Activated CD4-positive, alpha-beta memory T cell treated with anti-CD3 and anti-CD28 coated beads, Interleukin-2, amount 10 ng/mL, durations not matched to agents 7 days and 5 days (primary cell): ENCODE measurements around the gene OLIG2. TPM values are rescaled to one million over a fixed set of nuclear protein-coding genes. Genes with fewer than 3 reads are reported as not detected.

ENCODE experiments used
- CTCF ChIA-PET: fragments of 350-600 bp; sonication (Branson Sonifier 250); formaldehyde crosslinking; loops from one replicate; lab custom pipeline; 2021; ENCODE audit warnings: antibody characterized with exemption, inconsistent platforms; lab: Charles Lee
- POLR2A ChIA-PET: fragments of 350-600 bp; sonication (Branson Sonifier 250); formaldehyde crosslinking; loops from one replicate; lab custom pipeline; 2021; ENCODE audit warnings: antibody characterized with exemption; lab: Charles Lee
- DNase-seq: peaks from one replicate; pipeline ENCODE4 v3.0.0-alpha.2; 2020
- H3K27ac Mint-ChIP-seq: one replicate; pipeline ENCODE4 v1.8.0; 2021; ENCODE audit warnings: mild to moderate bottlenecking, mixed read lengths
- H3K27me3 Mint-ChIP-seq: one replicate; pipeline ENCODE4 v1.8.0; 2021; ENCODE audit warnings: mixed read lengths
- H3K36me3 Mint-ChIP-seq: one replicate; pipeline ENCODE4 v1.8.0; 2021; ENCODE audit warnings: low read depth, mixed read lengths
- H3K4me1 Mint-ChIP-seq: one replicate; pipeline ENCODE4 v1.8.0; 2021; ENCODE audit warnings: mixed read lengths
- H3K4me3 Mint-ChIP-seq: one replicate; pipeline ENCODE4 v1.8.0; 2021; ENCODE audit warnings: mild to moderate bottlenecking, mixed read lengths
- H3K9me3 Mint-ChIP-seq: one replicate; pipeline ENCODE4 v1.8.0; 2021; ENCODE audit warnings: mixed read lengths
- total RNA-seq, 2 experiments: library from RNA; stranded (reverse); gene quantifications; one replicate each; pipeline ENCODE4 v1.2.3, GENCODE V29; 2021

Gene OLIG2
- total RNA-seq, 2 experiments from 2014 or later = not detected

DNA sequence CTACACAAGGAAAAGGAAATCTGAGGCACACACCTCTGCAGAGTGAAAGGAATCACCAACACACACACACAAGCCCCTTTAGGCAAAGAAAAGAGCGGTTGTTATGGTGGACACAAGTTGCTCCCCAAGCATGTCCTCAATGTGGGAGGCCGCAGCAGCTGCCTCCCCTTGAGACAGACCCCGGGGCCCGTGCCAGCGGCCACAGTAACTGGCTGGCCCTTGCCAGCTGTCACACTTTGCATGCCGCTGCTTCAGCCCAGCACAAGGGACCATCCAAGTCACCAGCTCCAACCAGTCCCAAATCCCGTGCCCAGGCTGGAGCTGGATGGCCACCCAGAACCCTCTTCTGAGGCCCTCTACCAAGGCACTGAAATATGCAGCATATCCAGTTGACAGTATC lies 41.3 kb downstream of the OLIG2 start:
- CTCF ChIA-PET = interaction anchor here (0.8 kb wide), 1 partner anchor 10 kb away, joined by 3 read pairs; no protein-coding TSS in a partner anchor
- Mint-ChIP-seq H3K4me1 (peaks cover 21% of the 10 kb centered on the region), H3K9me3 (no peaks in the 10 kb centered on the region), H3K36me3 (no peaks in the 10 kb centered on the region), H3K4me3 (no peak overlapping the region), H3K27me3 (peaks cover 68% of the 10 kb centered on the region), H3K27ac (no peak overlapping the region)
- DNase-seq = no peak
- POLR2A ChIA-PET = no interaction called here

DNA sequence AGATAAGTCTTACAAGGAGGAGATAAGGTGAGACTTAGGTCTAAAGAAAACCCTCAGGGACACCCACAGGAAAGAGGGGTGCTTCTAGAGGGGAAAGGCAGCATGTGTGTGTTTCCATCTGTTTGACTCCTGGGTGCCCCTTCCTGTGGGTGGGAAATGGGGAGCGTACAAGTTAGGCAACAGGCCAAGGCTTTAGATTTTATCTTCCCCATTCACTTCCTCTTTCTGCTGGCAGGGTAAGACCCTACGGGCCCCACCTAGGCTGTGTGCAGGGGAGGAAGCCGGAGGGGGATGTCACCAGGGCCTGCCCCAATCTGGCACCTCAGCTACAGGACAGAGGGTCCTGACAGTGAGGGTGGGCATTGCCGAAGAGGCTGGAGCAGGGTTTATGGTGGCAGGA lies 41.7 kb downstream of the OLIG2 start:
- peaks cover 71% of the 10 kb centered on the region for H3K27me3 Mint-ChIP-seq
- H3K4me3 Mint-ChIP-seq = no peak overlapping the region
- no peak overlapping the region for H3K27ac Mint-ChIP-seq
- ChIA-PET POLR2A (no interaction called here), CTCF (no interaction called here)
- H3K9me3 Mint-ChIP-seq = no peaks in the 10 kb centered on the region
- peaks cover 23% of the 10 kb centered on the region for H3K4me1 Mint-ChIP-seq
- H3K36me3 Mint-ChIP-seq = no peaks in the 10 kb centered on the region
- no peak for DNase-seq

- CTCF ChIA-PET = no interaction called here
- Mint-ChIP-seq H3K4me3 (no peak overlapping the region), H3K27ac (no peak overlapping the region), H3K36me3 (no peaks in the 10 kb centered on the region), H3K4me1 (peaks cover 23% of the 10 kb centered on the region), H3K9me3 (no peaks in the 10 kb centered on the region), H3K27me3 (peaks cover 81% of the 10 kb centered on the region)
- POLR2A ChIA-PET = no interaction called here
- no peak for DNase-seq
Observed at GRCh38 chr21:33069243-33069642, 43.5 kb downstream of the OLIG2 start.

DNA sequence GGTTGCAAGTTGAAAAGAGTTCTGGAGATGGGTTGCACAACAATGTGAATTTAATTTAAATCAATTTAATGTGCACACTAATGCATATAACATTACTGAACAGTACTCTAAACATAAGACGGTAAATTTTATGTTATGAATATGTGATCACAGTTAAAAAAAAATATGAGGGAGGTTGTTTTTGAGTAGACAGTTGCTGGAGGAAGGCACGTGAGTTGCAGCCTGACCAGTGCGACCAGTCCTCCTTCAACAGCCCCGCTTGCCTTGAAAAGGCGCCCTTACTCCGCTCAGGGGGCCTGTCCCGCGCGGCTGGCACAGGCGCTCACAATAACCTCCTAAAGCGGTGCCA lies 43.9 kb downstream of the OLIG2 start:
- Mint-ChIP-seq H3K27me3 (peaks cover 81% of the 10 kb centered on the region), H3K9me3 (no peaks in the 10 kb centered on the region), H3K36me3 (no peaks in the 10 kb centered on the region), H3K4me3 (no peak overlapping the region), H3K4me1 (peaks cover 21% of the 10 kb centered on the region), H3K27ac (no peak overlapping the region)
- no peak for DNase-seq
- POLR2A ChIA-PET = no interaction called here
- CTCF ChIA-PET = interaction anchor here (0.6 kb wide), 1 partner anchor 16 kb away, joined by 3 read pairs; no protein-coding TSS in a partner anchor

DNA sequence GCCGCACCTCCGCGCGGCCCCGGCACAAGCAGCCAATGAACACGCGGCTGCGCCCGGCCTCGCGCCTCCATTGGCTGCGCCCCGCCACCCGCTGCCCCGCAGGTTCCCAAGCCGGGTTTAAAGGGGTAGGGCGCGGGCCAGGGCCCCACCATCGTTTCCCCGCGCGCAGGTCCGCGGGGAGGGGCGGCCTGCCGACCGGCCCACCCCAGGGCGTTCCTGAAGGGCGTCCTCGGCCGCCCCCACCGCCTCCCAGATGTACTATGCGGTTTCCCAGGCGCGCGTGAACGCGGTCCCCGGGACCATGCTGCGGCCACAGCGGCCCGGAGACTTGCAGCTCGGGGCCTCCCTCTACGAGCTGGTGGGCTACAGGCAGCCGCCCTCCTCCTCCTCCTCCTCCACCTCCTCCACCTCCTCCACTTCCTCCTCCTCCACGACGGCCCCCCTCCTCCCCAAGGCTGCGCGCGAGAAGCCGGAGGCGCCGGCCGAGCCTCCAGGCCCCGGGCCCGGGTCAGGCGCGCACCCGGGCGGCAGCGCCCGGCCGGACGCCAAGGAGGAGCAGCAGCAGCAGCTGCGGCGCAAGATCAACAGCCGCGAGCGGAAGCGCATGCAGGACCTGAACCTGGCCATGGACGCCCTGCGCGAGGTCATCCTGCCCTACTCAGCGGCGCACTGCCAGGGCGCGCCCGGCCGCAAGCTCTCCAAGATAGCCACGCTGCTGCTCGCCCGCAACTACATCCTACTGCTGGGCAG lies 44.4 kb downstream of the OLIG2 start, which contains the start of gene OLIG1:
Gene OLIG1 (plus strand): TSS at position 148 of the 750 bp plus-strand sequence. CDS start 106 bp downstream, at position 254.
- peak within 1 kb of the TSS; percentile 62 for H3K4me3 Mint-ChIP-seq

DNA sequence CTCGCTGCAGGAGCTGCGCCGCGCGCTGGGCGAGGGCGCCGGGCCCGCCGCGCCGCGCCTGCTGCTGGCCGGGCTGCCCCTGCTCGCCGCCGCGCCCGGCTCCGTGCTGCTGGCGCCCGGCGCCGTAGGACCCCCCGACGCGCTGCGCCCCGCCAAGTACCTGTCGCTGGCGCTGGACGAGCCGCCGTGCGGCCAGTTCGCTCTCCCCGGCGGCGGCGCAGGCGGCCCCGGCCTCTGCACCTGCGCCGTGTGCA lies 44.9 kb downstream of the OLIG2 start:
- Mint-ChIP-seq H3K27ac (no peak overlapping the region), H3K9me3 (no peaks in the 10 kb centered on the region), H3K27me3 (peaks cover 78% of the 10 kb centered on the region), H3K4me3 (no peak overlapping the region), H3K36me3 (no peaks in the 10 kb centered on the region), H3K4me1 (peaks cover 21% of the 10 kb centered on the region)
- DNase-seq = no peak
- CTCF ChIA-PET = no interaction called here
- POLR2A ChIA-PET = no interaction called here

More for the DNA sequence above, 44.4 kb downstream of the OLIG2 start, which contains the start of gene OLIG1:
- ChIA-PET CTCF (interaction anchor here (0.6 kb wide), 1 partner anchor 16 kb away, joined by 3 read pairs; no protein-coding TSS in a partner anchor), POLR2A (no interaction called here)
- peak; percentile 26 for DNase-seq
- Mint-ChIP-seq H3K36me3 (no peaks in the 10 kb centered on the region), H3K9me3 (no peaks in the 10 kb centered on the region), H3K27me3 (peaks cover 81% of the 10 kb centered on the region), H3K27ac (no peak within 1 kb of the TSS), H3K4me1 (peaks cover 21% of the 10 kb centered on the region)

DNA sequence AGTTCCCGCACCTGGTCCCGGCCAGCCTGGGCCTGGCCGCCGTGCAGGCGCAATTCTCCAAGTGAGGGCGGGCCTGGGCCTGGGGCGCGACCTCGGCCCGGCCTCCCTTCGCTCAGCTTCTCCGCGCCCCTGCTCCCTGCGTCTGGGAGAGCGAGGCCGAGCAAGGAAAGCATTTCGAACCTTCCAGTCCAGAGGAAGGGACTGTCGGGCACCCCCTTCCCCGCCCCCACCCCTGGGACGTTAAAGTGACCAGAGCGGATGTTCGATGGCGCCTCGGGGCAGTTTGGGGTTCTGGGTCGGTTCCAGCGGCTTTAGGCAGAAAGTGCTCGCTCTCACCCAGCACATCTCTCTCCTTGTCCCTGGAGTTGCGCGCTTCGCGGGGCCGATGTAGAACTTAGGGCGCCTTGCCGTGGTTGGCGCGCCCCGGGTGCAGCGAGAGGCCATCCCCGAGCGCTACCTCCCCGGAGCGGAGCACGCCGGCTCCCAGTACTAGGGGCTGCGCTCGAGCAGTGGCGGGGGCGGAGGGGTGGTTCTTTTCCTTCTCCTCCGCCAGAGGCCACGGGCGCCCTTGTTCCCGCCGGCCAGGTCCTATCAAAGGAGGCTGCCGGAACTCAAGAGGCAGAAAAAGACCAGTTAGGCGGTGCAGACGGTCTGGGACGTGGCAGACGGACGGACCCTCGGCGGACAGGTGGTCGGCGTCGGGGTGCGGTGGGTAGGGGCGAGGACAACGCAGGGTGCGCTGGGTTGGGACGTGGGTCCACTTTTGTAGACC lies 45.4 kb downstream of the OLIG2 start:
- H3K36me3 Mint-ChIP-seq = no peaks in the 10 kb centered on the region
- no peak overlapping the region for H3K27ac Mint-ChIP-seq
- H3K27me3 Mint-ChIP-seq = peaks cover 76% of the 10 kb centered on the region
- H3K9me3 Mint-ChIP-seq = no peaks in the 10 kb centered on the region
- ChIA-PET POLR2A (interaction anchor here (1.1 kb wide), 1 partner anchor 8 kb away, joined by 3 read pairs; no protein-coding TSS in a partner anchor), CTCF (no interaction called here)
- peak overlapping the region; percentile 62 for H3K4me3 Mint-ChIP-seq
- peaks cover 21% of the 10 kb centered on the region for H3K4me1 Mint-ChIP-seq
- no peak for DNase-seq

DNA sequence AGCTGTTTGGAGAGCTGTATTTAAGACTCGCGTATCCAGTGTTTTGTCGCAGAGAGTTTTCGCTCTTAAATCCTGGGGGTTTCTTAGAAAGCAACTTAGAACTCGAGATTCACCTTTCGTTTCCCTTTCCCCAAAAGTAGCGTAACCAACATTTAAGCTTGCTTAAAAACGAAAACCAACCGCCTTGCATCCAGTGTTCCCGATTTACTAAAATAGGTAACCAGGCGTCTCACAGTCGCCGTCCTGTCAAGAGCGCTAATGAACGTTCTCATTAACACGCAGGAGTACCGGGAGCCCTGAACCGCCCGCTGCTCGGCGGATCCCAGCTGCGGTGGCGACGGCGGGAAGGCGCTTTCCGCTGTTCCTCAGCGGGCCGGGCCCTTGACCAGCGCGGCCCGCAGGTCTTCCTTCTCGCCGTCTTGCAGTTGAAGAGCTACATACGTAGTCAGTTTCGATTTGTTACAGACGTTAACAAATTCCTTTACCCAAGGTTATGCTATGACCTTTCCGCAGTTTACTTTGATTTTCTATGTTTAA lies 46.1 kb downstream of the OLIG2 start:
- CTCF ChIA-PET = interaction anchor here (0.7 kb wide), 1 partner anchor 56 kb away, joined by 3 read pairs; no protein-coding TSS in a partner anchor
- no peaks in the 10 kb centered on the region for H3K36me3 Mint-ChIP-seq
- no peak for DNase-seq
- peaks cover 21% of the 10 kb centered on the region for H3K4me1 Mint-ChIP-seq
- H3K9me3 Mint-ChIP-seq = no peaks in the 10 kb centered on the region
- no peak overlapping the region for H3K27ac Mint-ChIP-seq
- peak overlapping the region; percentile 62 for H3K4me3 Mint-ChIP-seq
- POLR2A ChIA-PET = interaction anchor here (1.1 kb wide), 1 partner anchor 8 kb away, joined by 3 read pairs; no protein-coding TSS in a partner anchor
- peaks cover 69% of the 10 kb centered on the region for H3K27me3 Mint-ChIP-seq

GRCh38 chr21:33073636-33074035 lies 47.9 kb downstream of the OLIG2 start:
- POLR2A ChIA-PET = no interaction called here
- no peak for DNase-seq
- CTCF ChIA-PET = no interaction called here
- H3K4me1 Mint-ChIP-seq = peaks cover 23% of the 10 kb centered on the region
- no peaks in the 10 kb centered on the region for H3K9me3 Mint-ChIP-seq
- H3K27ac Mint-ChIP-seq = no peak overlapping the region
- no peaks in the 10 kb centered on the region for H3K36me3 Mint-ChIP-seq
- H3K27me3 Mint-ChIP-seq = peaks cover 72% of the 10 kb centered on the region
- H3K4me3 Mint-ChIP-seq = no peak overlapping the region

DNA sequence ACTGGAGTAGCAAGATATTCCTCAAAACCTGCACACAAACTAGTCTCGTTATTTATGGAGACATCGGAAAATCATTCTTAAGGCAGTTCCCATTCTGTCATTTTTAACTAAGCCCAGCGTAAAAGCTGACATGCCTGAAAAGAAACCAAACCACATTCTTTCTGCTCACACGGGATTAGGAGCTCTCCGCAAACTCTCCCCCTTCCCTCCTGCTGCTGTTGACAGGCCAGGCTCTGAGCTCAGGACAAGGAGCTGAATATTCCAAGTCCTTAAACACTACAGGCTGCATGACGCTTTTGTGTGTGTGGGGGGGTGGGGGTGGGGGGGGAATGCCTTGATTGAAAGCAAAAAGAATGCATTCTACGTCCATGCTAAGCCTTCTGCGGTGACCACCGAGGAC lies 49.4 kb downstream of the OLIG2 start:
- no peaks in the 10 kb centered on the region for H3K9me3 Mint-ChIP-seq
- H3K36me3 Mint-ChIP-seq = no peaks in the 10 kb centered on the region
- no peak overlapping the region for H3K27ac Mint-ChIP-seq
- H3K4me1 Mint-ChIP-seq = peaks cover 22% of the 10 kb centered on the region
- no peak for DNase-seq
- no peak overlapping the region for H3K4me3 Mint-ChIP-seq
- ChIA-PET POLR2A (no interaction called here), CTCF (no interaction called here)
- H3K27me3 Mint-ChIP-seq = peaks cover 61% of the 10 kb centered on the region

- peaks cover 66% of the 10 kb centered on the region for H3K27me3 Mint-ChIP-seq
- DNase-seq = no peak
- no peak overlapping the region for H3K27ac Mint-ChIP-seq
- peaks cover 22% of the 10 kb centered on the region for H3K4me1 Mint-ChIP-seq
- POLR2A ChIA-PET = no interaction called here
- no peak overlapping the region for H3K4me3 Mint-ChIP-seq
- no peaks in the 10 kb centered on the region for H3K9me3 Mint-ChIP-seq
- CTCF ChIA-PET = interaction anchor here (1.5 kb wide), 1 partner anchor 9 kb away, joined by 3 read pairs; no protein-coding TSS in a partner anchor
- H3K36me3 Mint-ChIP-seq = no peaks in the 10 kb centered on the region
Observed at GRCh38 chr21:33075596-33076195, 50.0 kb downstream of the OLIG2 start.

DNA sequence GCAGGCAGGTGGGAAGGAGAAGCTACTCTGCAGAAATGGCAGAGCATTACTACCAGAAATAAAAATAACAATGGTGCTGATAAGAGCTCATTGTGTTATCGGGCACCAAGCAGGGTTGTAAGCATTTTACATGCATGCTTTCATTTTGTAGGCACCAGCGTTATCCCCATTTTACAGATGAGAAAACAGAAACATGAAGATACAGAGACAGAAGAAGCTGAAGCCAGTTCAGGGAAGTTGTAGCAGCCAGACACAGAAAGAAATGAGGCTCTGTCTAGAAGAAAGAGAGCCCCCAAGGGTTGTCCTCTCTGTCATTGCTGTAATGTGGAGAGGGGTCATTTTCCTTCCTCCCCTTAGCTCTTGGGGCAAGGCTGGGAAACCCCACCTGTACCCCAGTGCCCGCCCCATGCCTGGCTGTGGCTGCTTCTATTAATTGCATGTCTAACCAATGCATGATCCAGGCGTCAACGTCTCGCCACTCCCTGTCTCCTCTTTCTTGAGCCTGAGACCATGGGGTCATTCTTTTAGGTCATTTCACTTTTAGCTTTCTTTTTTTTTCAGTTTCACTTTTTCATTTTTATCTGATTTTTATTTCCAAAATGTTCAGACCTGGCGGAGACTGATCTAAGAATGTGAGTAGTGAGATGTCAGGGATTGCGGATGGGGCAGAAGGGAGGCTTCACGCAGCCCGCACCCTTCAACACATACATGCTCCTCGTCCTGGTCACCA lies 51.0 kb downstream of the OLIG2 start:
- POLR2A ChIA-PET = no interaction called here
- H3K4me1 Mint-ChIP-seq = peaks cover 13% of the 10 kb centered on the region
- no peak overlapping the region for H3K4me3 Mint-ChIP-seq
- CTCF ChIA-PET = interaction anchor here (0.6 to 1.5 kb wide), 2 partner anchors 10 to 1159 kb away, joined by 3 read pairs; no protein-coding TSS in a partner anchor
- H3K9me3 Mint-ChIP-seq = no peaks in the 10 kb centered on the region
- no peak for DNase-seq
- no peak overlapping the region for H3K27ac Mint-ChIP-seq
- H3K27me3 Mint-ChIP-seq = peaks cover 59% of the 10 kb centered on the region
- no peaks in the 10 kb centered on the region for H3K36me3 Mint-ChIP-seq
